Spleen (tissue), 7 donors: Measurements from ENCODE around the gene TAF13.

Experiments
- CTCF ChIP-seq, 11 experiments: fragments of 200-600 bp in 7 of 11; fragments of 450-650 bp in 4 of 11; sonication (generic) in 4 of 11; IDR thresholded peaks in 8 of 11; conservative IDR thresholded peaks in 3 of 11; 1 replicate in 7 of 11; 2 replicates in 4 of 11; pipeline versions ENCODE4 v1.4.0 to v1.8.0; 2016 to 2021; ENCODE audit warnings: antibody characterized with exemption in 11 of 11, inconsistent platforms in 4 of 11, mild to moderate bottlenecking in 1 of 11
- POLR2A ChIP-seq, 3 donors: fragments of 450-650 bp; IDR thresholded peaks; one replicate each; pipeline ENCODE4 v1.5.1; 2017; ENCODE audit warnings: antibody characterized with exemption in 3 of 3, mild to moderate bottlenecking in 1 of 3
- POLR2AphosphoS5 ChIP-seq, 3 donors: sonication (generic); formaldehyde crosslinking; IDR thresholded peaks; one replicate each; pipeline ENCODE4 v1.5.1; 2017; ENCODE audit warnings: antibody characterized with exemption in 3 of 3
- donor health status: DM: no; HTN: no; CAD: no; lungs with moderate emphysema.
- donor health status: DM: no; HTN: no; CAD: no.
- donor health status: DM: no; HTN: no; CAD: no.

DNA sequence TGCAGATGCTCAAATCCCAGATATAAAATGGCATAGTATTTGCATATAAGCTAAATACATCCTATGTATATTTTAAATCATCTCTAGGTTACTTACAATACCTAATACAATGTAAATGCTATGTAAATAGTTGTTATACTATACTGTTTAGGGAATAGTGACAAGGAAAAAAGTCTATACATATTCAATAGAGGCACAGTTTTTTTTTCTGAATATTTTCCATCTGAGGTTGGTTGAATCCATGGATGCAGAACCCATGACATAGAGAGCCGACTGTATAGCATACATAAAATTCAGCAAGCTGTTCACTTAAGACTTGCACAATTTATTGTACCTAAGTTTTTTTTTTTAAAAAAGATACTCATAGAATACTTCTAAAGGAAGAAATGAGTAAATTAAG is 6.5 kb downstream of the TAF13 start:
- no peak for TF ChIP-seq CTCF (IDR thresholded peaks at IDR 0.05 in 8 of 11, conservative IDR thresholded peaks at IDR 0.05 in 3 of 11)
- no peak for TF ChIP-seq POLR2A (IDR thresholded peaks at IDR 0.05)
- no peak for TF ChIP-seq POLR2AphosphoS5 (IDR thresholded peaks at IDR 0.05)
